MCF 10A (cell line): ENCODE measurements around the gene RHOBTB1. TPM values are rescaled to one million over a fixed set of nuclear protein-coding genes. Genes with fewer than 3 reads are reported as not detected.

Source experiments
- BruUV-seq: library from RNA; stranded (reverse); fragments of 400-500 nt; replicated peaks from 2 replicates; lab custom pipeline; 2021; lab: Mats Ljungman, UMichigan
- CTCF ChIA-PET: fragments of 300-600 bp; sonication (Branson Sonifier 250); formaldehyde crosslinking; extraction: SDS; loops from one replicate; lab custom pipeline; 2021; ENCODE audit warnings: antibody characterized with exemption, inconsistent platforms; lab: Yijun Ruan, JAX
- POLR2A ChIA-PET: fragments of 300-600, 350-650 bp; sonication (Branson Sonifier 250); formaldehyde crosslinking; extraction: SDS; loops from one replicate; lab custom pipeline; 2020; ENCODE audit warnings: antibody characterized with exemption, inconsistent platforms; lab: Yijun Ruan, JAX
- DNase-seq: peaks from one replicate; pipeline ENCODE4 v3.0.0-alpha.2; 2018; ENCODE audit not compliant: unreplicated experiment
- H3K27ac Mint-ChIP-seq: one replicate; pipeline ENCODE4 v1.8.0; 2022; ENCODE audit warnings: mild to moderate bottlenecking, low read depth, mixed read lengths; ENCODE audit not compliant: unreplicated experiment
- H3K27me3 Mint-ChIP-seq: one replicate; pipeline ENCODE4 v1.8.0; 2022; ENCODE audit warnings: mixed read lengths; ENCODE audit not compliant: insufficient read depth, unreplicated experiment
- H3K36me3 Mint-ChIP-seq: one replicate; pipeline ENCODE4 v1.8.0; 2022; ENCODE audit warnings: mild to moderate bottlenecking, moderate library complexity, mixed read lengths; ENCODE audit not compliant: insufficient read depth, unreplicated experiment
- H3K4me1 Mint-ChIP-seq: one replicate; pipeline ENCODE4 v1.8.0; 2022; ENCODE audit warnings: mixed read lengths; ENCODE audit not compliant: insufficient read depth, unreplicated experiment
- H3K4me3 Mint-ChIP-seq: one replicate; pipeline ENCODE4 v1.8.0; 2022; ENCODE audit warnings: mild to moderate bottlenecking, moderate library complexity, mixed read lengths; ENCODE audit not compliant: unreplicated experiment
- H3K9me3 Mint-ChIP-seq: one replicate; pipeline ENCODE4 v1.8.0; 2022; ENCODE audit warnings: mixed read lengths; ENCODE audit not compliant: unreplicated experiment
- intact Hi-C: fragments of 100-400 bp; cut with micrococcal nuclease; formaldehyde crosslinking; loops from 2 replicates; pipeline ENCODE4 v1.14.1; 2022
- total RNA-seq: library from RNA; stranded (reverse); gene quantifications from 2 replicates; pipeline ENCODE4 v1.2.3, GENCODE V29; 2022
- TF ChIP-seq, protein P1 (sequence below): fragments of 200-600 bp; IDR thresholded peaks from one replicate; pipeline ENCODE4 v1.8.0; 2022; ENCODE audit warnings: antibody characterized with exemption, mild to moderate bottlenecking; ENCODE audit not compliant: unreplicated experiment

The RHOBTB1 gene
- total RNA-seq, 1 experiment from 2014 or later = 0.70 TPM

DNA sequence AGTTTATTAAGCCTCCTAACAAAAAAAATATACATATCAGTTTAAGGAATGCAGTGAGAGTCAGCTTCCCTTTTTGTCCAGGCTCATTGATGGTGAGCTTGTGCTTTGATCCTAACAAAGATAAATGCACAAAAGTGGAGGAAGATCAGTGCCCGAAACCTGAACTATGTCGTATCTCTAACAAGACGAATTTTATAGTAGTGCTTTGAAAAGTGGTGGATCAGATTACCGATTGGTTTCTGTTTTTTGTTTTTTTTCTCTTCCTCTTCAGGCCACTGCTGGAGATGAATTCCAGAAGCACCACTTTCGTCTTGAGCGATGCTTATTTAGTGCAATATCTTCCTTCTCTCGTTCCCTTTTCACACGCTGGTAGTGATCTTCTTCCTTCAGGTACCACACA is 72.8 kb downstream of the RHOBTB1 start:
- TF ChIP-seq, protein P1, sequence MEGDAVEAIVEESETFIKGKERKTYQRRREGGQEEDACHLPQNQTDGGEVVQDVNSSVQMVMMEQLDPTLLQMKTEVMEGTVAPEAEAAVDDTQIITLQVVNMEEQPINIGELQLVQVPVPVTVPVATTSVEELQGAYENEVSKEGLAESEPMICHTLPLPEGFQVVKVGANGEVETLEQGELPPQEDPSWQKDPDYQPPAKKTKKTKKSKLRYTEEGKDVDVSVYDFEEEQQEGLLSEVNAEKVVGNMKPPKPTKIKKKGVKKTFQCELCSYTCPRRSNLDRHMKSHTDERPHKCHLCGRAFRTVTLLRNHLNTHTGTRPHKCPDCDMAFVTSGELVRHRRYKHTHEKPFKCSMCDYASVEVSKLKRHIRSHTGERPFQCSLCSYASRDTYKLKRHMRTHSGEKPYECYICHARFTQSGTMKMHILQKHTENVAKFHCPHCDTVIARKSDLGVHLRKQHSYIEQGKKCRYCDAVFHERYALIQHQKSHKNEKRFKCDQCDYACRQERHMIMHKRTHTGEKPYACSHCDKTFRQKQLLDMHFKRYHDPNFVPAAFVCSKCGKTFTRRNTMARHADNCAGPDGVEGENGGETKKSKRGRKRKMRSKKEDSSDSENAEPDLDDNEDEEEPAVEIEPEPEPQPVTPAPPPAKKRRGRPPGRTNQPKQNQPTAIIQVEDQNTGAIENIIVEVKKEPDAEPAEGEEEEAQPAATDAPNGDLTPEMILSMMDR = no peak
- Mint-ChIP-seq H3K36me3 (no peaks in the 10 kb centered on the region), H3K4me1 (no peaks in the 10 kb centered on the region), H3K4me3 (no peak overlapping the region), H3K27ac (no peak overlapping the region), H3K9me3 (no peaks in the 10 kb centered on the region), H3K27me3 (no peaks in the 10 kb centered on the region)
- ChIA-PET CTCF (interaction anchor here (0.7 to 1.8 kb wide), 2 partner anchors 10 to 18 kb away, joined by 3 to 5 read pairs; no protein-coding TSS in a partner anchor), POLR2A (interaction anchor here (0.7 to 1.3 kb wide), 2 partner anchors 10 to 268 kb away, joined by 3 to 4 read pairs; no protein-coding TSS in a partner anchor)
- no peak for DNase-seq
- intact Hi-C loops = no loop called here
- BruUV-seq = no TSS peak

DNA sequence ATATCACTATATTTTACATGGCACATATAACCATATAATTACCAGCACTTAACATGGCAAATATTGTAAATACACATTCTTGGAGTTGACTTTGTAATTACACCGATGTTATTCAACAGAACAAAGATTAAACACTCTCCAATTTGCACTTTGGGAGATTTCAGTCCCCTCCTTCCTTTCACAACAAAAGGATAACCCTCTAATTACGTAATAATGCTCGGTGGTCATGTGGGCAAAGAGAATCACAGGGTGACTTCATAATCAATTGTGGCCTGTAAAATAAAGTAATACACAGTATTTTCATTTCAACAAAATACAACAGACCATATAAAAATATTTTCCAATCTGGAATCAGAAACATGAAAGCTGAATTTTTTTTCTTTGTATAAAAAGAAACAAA is 73.2 kb downstream of the RHOBTB1 start:
- H3K9me3 Mint-ChIP-seq = no peaks in the 10 kb centered on the region
- TF ChIP-seq, protein P1 = no peak
- H3K27ac Mint-ChIP-seq = no peak overlapping the region
- no peaks in the 10 kb centered on the region for H3K4me1 Mint-ChIP-seq
- no peaks in the 10 kb centered on the region for H3K36me3 Mint-ChIP-seq
- DNase-seq = no peak
- H3K4me3 Mint-ChIP-seq = no peak overlapping the region
- intact Hi-C loops = no loop called here
- CTCF ChIA-PET = interaction anchor here (0.7 to 1.8 kb wide), 2 partner anchors 10 to 18 kb away, joined by 3 to 5 read pairs; no protein-coding TSS in a partner anchor
- no peaks in the 10 kb centered on the region for H3K27me3 Mint-ChIP-seq
- BruUV-seq = no TSS peak
- POLR2A ChIA-PET = interaction anchor here (0.7 to 1.3 kb wide), 2 partner anchors 10 to 268 kb away, joined by 3 to 4 read pairs; no protein-coding TSS in a partner anchor

DNA sequence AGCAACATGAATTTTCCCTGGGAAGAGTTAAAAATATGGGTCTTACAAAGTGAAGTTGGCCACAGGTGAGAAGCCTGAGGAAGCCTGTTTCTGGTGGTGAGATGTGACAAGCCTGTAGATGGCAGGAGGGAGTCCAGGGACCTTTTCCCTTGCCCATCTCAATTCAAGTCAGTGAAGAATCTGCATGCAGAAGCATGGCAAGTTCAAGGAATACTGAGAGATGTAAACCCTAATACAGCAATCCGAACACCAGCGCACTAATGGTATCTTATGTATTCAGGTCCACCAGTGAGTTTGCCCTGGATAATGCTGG is 73.6 kb downstream of the RHOBTB1 start:
- no TSS peak for BruUV-seq
- Mint-ChIP-seq H3K4me3 (no peak overlapping the region), H3K27me3 (no peaks in the 10 kb centered on the region), H3K9me3 (no peaks in the 10 kb centered on the region), H3K4me1 (no peaks in the 10 kb centered on the region), H3K27ac (no peak overlapping the region), H3K36me3 (no peaks in the 10 kb centered on the region)
- ChIA-PET CTCF (interaction anchor here (1.8 kb wide), 1 partner anchor 11 kb away, joined by 5 read pairs; no protein-coding TSS in a partner anchor), POLR2A (interaction anchor here (0.7 kb wide), 1 partner anchor 268 kb away, joined by 4 read pairs; no protein-coding TSS in a partner anchor)
- no peak for DNase-seq
- TF ChIP-seq, protein P1 = no peak
- intact Hi-C loops = no loop called here

DNA sequence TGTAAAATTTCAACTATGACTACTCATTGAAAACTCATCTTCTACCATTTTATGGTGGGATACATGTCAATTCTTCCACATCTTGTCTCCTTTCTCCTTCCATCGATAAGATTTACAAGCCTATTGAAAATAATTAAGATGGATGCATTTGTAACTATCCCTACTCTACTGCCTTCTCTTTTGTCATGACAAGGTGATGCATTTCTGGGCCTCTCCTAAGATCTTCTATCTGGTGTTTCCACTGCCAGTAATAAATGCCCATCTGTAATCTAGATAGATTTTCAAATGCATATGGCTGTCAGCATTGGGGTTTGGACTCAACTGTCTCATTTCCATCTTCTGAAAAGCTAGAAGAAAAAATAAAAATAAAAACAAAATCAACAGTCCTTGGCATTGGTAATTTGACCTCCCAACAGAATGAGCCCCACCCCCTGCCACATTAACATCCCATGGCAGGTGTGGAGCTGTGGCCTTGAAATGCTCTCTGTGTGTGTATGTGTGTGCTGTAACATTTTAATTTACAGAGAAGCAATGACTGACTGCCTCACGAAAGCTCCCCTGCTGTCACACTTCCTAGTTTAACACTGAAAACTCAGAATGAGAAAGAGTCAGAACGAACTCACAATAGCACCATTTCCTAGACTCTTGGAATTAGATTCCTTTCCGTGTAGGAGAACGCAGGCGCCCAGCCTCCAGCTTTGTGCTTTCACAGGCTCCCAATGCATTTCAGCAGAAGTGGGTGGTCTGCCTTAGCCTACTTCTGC is 74.2 kb downstream of the RHOBTB1 start:
- intact Hi-C loops = no loop called here
- Mint-ChIP-seq H3K27ac (no peak overlapping the region), H3K27me3 (no peaks in the 10 kb centered on the region), H3K36me3 (no peaks in the 10 kb centered on the region), H3K9me3 (no peaks in the 10 kb centered on the region), H3K4me3 (no peak overlapping the region), H3K4me1 (no peaks in the 10 kb centered on the region)
- DNase-seq = no peak
- POLR2A ChIA-PET = interaction anchor here (0.6 kb wide), 1 partner anchor 139 kb away, joined by 3 read pairs; no protein-coding TSS in a partner anchor
- TF ChIP-seq, protein P1 = no peak
- CTCF ChIA-PET = interaction anchor here (0.7 to 1.8 kb wide), 3 partner anchors 11 to 271 kb away, joined by 3 to 5 read pairs (median 4); no protein-coding TSS in a partner anchor
- BruUV-seq = no TSS peak
